Psoas muscle (tissue), 8 donors: ENCODE measurements around the gene ETFB. TPM values are rescaled to one million over a fixed set of nuclear protein-coding genes. Genes with fewer than 3 reads are reported as not detected.
A peak's percentile ranks its signal among the peaks of the same experiment; 100 is the strongest.

Experiments used
- ATAC-seq, 4 donors: fragments of 200-7000 bp; cut with Tn5 transposase; one replicate each; pipeline ENCODE4 v1.9.1; 2020; ENCODE audit warnings: moderate library complexity in 3 of 4, mild to moderate bottlenecking in 2 of 4
- DNase-seq, 2 donors: peaks; one replicate each; pipeline ENCODE4 v3.0.0-alpha.2; 2020
- H3K27ac ChIP-seq: fragments of 200-600 bp; one replicate; pipeline ENCODE4 v1.8.0; 2022
- H3K27me3 ChIP-seq, 3 donors: fragments of 200-600 bp in 1 of 3; one replicate each; pipeline versions ENCODE4 v1.6.1 to v1.8.0; 2013 to 2022; ENCODE audit warnings: low read length in 2 of 3, mild to moderate bottlenecking in 2 of 3, moderate library complexity in 1 of 3; ENCODE audit not compliant: insufficient read depth in 3 of 3
- H3K36me3 ChIP-seq, 2 donors: fragments of 200-600 bp in 1 of 2; one replicate each; pipeline versions ENCODE4 v1.6.1 to v1.8.0; 2013 to 2022; ENCODE audit warnings: low read depth in 1 of 2, mild to moderate bottlenecking in 1 of 2, moderate library complexity in 1 of 2; ENCODE audit not compliant: insufficient read depth in 1 of 2
- H3K4me1 ChIP-seq: fragments of 200-600 bp; one replicate; pipeline ENCODE4 v1.8.0; 2022
- H3K4me3 ChIP-seq: fragments of 200-600 bp; one replicate; pipeline ENCODE4 v1.8.0; 2022; ENCODE audit warnings: mild to moderate bottlenecking
- H3K9me3 ChIP-seq: fragments of 200-600 bp; one replicate; pipeline ENCODE4 v1.8.0; 2022
- WGBS, 3 donors: extraction: QIAGEN DNeasy Blood & Tissue Kit; methylation state at CpG; one replicate each; pipeline versions ENCODE4 v1.1.6 to v1.1.7; 2013; 5-methylcytosine and 5-hydroxymethylcytosine counted together
- intact Hi-C, 2 donors: fragments of 100-400 bp; cut with DNase I; formaldehyde crosslinking; loops; one replicate each; pipeline versions ENCODE4 v1.11.0 to v1.14.2; 2022
- polyA plus RNA-seq, 3 donors: library from polyadenylated mRNA; stranded (reverse); fragments of 200-250 nt; gene quantifications; one replicate each; pipeline ENCODE4 v1.2.3, GENCODE V29; 2013
- total RNA-seq, 4 donors: library from RNA; stranded (reverse); fragmentation: NEBNext Ultra II Directional in 2 of 4; extraction: Animal tissue kit (Norgen Biotek cat#: 25700) in 2 of 4; gene quantifications; one replicate each; pipeline versions ENCODE4 v1.2.1 to v1.2.4, GENCODE V29; 2021 to 2023
- TF ChIP-seq, protein P1 (sequence below): fragments of 200-600 bp; IDR thresholded peaks from one replicate; pipeline ENCODE4 v1.8.0; 2022; ENCODE audit warnings: antibody characterized with exemption
- donor health status: healthy with polysubstance abuse.
- donor health status: DM: no; HTN: no; CAD: no; lungs with moderate emphysema.
- donor health status: Bipolar disorder and iron deficiency.
- donor health status: healthy.
- donor health status: DM: yes; HTN: yes; CAD: no.
- donor health status: DM: no; HTN: no; CAD: no.
- donor health status: DM: no; HTN: no; CAD: no.
- donor health status: DM: yes; HTN: yes; CAD: no.

Gene ETFB
- total and polyA plus RNA-seq, 7 donors = 91.8 to 172 (median 151) TPM

DNA sequence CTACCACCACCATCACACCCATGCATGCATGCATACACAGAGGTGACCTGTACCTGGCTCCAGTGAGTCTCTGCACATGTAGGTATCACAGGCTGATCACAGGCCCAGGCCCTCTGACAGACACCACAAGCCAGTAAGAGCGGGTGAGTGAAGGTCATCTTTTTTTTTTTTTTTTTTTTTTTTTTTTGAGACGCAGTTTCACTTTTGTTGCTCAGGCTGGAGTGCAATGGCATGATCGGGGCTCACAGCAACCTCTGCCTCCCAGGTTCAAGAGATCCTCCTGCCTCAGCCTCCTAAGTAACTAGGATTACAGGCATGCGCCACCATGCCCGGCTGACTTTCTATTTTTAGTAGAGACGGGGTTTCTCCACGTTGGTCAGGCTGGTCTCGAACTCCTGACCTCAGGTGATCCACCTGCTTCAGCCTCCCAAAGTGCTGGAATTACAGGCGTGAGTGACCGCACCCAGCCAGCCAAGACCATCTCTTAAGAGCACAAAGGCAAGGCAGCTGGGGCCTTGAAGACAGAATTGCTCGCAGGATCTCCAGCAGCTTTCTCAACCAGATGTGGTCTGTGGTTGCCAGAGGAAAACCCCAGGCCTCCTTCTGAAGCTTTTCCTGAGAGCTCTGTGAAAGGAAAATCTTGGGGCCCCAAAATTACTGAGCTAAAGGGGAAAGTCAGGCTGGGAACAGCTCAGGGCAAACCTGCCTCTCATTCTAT, 9.5 kb upstream of the ETFB start:
- WGBS, 3 donors = 72 to 76% (median 76%) methylated on average over 11 of the region's 11 CpGs
- Histone ChIP-seq H3K4me1 (no peaks in the 10 kb centered on the region), H3K9me3 (no peaks in the 10 kb centered on the region), H3K27me3 (no peaks in the 10 kb centered on the region), H3K4me3 (no peak overlapping the region), H3K27ac (no peak overlapping the region), H3K36me3 (no peaks in the 10 kb centered on the region)
- ATAC-seq (no peak), DNase-seq (no peak)
- TF ChIP-seq, protein P1, sequence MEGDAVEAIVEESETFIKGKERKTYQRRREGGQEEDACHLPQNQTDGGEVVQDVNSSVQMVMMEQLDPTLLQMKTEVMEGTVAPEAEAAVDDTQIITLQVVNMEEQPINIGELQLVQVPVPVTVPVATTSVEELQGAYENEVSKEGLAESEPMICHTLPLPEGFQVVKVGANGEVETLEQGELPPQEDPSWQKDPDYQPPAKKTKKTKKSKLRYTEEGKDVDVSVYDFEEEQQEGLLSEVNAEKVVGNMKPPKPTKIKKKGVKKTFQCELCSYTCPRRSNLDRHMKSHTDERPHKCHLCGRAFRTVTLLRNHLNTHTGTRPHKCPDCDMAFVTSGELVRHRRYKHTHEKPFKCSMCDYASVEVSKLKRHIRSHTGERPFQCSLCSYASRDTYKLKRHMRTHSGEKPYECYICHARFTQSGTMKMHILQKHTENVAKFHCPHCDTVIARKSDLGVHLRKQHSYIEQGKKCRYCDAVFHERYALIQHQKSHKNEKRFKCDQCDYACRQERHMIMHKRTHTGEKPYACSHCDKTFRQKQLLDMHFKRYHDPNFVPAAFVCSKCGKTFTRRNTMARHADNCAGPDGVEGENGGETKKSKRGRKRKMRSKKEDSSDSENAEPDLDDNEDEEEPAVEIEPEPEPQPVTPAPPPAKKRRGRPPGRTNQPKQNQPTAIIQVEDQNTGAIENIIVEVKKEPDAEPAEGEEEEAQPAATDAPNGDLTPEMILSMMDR = no peak
- intact Hi-C loops = no loop called here

DNA sequence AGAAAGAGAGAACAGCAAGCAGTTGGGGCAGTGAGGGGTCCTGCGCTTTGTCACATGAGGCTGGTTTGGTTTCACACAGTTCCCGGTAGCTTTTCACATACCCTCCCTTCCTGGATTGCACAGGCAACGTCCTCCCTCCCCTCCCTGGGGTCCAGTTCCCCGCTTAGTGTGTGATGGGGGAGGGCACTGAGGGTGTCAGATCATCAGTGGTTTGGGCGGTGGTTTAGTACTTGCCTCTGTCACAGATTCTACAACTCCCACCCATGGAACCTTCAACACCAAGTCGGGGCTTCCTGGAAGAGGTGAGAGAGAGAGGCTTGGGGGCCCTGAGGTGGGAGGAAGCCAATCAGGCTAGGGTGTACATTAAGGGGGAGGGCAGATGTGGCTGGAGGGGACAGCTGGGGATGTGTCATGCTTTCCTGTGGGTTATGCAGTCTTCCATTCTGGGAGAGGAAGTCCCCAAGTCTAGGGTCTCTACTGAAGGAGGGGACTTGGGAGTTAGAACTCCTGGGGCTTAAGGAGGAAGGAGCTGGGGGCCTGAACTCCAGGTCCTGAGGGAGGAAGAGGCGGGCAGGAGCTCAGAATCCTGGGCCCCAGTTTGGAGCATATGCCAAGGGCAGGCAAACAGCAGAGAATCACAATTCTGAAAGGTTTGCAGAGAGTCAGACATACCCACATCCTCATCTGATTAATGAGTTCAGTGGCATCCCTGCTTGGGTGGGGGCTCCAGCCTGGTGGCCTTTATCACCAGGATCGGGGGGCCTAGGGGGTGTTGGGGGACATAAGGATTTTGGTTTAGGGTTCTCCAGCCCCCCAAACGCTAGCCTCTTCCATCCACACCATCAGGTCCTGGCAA, 6.7 kb upstream of the ETFB start, which contains the start of gene NKG7:
NKG7 (minus strand) TSS at position 6 of the 856 bp plus-strand sequence. CDS start 119 bp downstream, outside the sequence.
- Histone ChIP-seq H3K9me3 (no peaks in the 10 kb centered on the region), H3K27me3 (no peaks in the 10 kb centered on the region), H3K36me3 (no peaks in the 10 kb centered on the region), H3K4me3 (no peak within 1 kb of the TSS), H3K4me1 (no peaks in the 10 kb centered on the region), H3K27ac (no peak within 1 kb of the TSS)
- DNase-seq (peak in 1 of 2 donors; percentile 32), ATAC-seq (no peak)
- 48 to 56% (median 48%) methylated on average over 9 of the region's 9 CpGs for WGBS, 3 donors
- TF ChIP-seq, protein P1 = no peak
- intact Hi-C loops = loop anchor here in 1 of 2 donors (2.0 kb wide), 1 partner anchor 22 kb away; no protein-coding TSS in a partner anchor

DNA sequence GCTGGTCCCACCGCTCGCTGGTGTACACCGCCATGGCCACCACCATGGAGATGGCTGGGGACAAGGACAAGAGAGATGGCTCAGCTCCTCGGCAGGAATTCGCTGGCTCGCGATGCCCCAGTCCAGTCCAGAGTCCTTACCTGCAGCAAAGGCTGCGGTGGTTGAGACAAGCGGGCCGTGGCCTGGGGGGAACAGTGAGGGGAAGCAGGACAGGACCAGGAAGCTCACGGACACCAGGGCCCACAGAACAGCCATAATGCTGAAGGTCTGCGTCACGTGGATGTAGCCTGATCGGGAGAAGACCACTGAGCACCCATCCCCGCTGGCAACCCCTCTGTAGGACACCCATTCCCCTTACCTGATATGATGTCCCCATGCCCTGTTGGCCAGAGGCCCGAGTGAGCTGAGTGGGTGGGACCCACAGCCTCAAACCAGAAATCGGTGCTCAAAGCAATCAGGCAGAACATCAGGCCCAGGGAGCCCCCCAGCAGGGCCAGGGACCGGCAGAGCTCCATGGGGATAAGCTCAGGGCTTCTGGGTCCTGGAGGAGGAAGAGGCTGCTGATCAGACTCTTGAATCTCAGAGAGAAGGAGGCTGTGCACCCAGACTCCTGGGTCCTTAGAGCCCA, 5.9 kb upstream of the ETFB start:
- H3K4me1 ChIP-seq = no peaks in the 10 kb centered on the region
- no peaks in the 10 kb centered on the region for H3K27me3 ChIP-seq
- H3K36me3 ChIP-seq = no peaks in the 10 kb centered on the region
- WGBS, 3 donors = 76 to 87% (median 81%) methylated on average over 18 of the region's 18 CpGs
- intact Hi-C loops = loop anchor here in 1 of 2 donors (2.0 kb wide), 1 partner anchor 23 kb away; no protein-coding TSS in a partner anchor
- H3K27ac ChIP-seq = no peak overlapping the region
- TF ChIP-seq, protein P1 = no peak
- ATAC-seq (no peak), DNase-seq (peak in 1 of 2 donors; percentile 54)
- H3K4me3 ChIP-seq = no peak overlapping the region
- H3K9me3 ChIP-seq = no peaks in the 10 kb centered on the region

DNA sequence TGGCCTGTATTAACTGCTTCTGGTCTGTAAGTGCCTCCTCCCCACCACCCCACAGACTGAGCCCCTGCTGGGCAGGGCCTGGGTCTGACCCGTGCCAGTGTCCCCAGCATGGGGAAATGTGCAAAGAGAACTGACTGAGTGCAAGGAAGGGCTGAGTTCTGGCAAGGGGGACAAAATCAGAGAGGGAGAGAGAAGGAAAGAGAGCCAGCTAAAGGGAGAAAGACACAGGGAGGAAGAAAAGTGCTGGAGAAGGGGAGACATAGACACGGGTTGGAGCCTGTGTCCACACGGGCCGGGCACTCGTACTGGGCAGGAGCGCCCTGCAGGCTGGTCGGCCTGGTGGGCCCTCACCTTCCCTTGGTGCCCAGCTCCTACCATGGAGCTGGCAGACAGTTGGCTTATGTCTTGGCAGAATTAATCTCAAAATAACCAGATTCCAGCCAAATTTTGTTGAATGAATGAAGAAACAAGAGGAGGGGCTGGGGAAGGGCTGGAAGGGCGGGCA, 5.0 kb upstream of the ETFB start:
- intact Hi-C loops = no loop called here
- DNase-seq = peak in 1 of 2 donors; percentile 26
- Histone ChIP-seq H3K9me3 (no peaks in the 10 kb centered on the region), H3K36me3 (no peaks in the 10 kb centered on the region), H3K27me3 (no peaks in the 10 kb centered on the region), H3K4me3 (no peak overlapping the region), H3K4me1 (no peaks in the 10 kb centered on the region), H3K27ac (no peak overlapping the region)
- WGBS, 3 donors = 66 to 78% (median 71%) methylated on average over 8 of the region's 8 CpGs
- ATAC-seq = no peak
- TF ChIP-seq, protein P1 = no peak
